HG02642 (cell line): Measurements from ENCODE around the gene UBAP2L.
"Not testable (repeated sequence)": the region's sequence is repeated elsewhere in the genome, so short reads cannot be mapped to it uniquely, and the experiment has no call there.

Experiments used
- ATAC-seq: cut with Tn5 transposase; IDR thresholded peaks from one replicate; pipeline ENCODE4 v1.9.1; 2021; ENCODE audit warnings: mild to moderate bottlenecking; ENCODE audit not compliant: unreplicated experiment, poor library complexity

Gene UBAP2L

GRCh38 chr1:154239491-154239890 lies 18.7 kb downstream of the UBAP2L start:
- no peak for ATAC-seq

- ATAC-seq = no peak
These were observed 19.6 kb downstream of the UBAP2L start for GRCh38 chr1:154240294-154240833.

GRCh38 chr1:154241703-154242351 lies 21.1 kb downstream of the UBAP2L start:
- ATAC-seq = no peak

GRCh38 chr1:154253671-154254070 lies 32.9 kb downstream of the UBAP2L start:
- no peak for ATAC-seq

GRCh38 chr1:154256686-154257085 lies 35.9 kb downstream of the UBAP2L start:
- no peak for ATAC-seq

GRCh38 chr1:154258784-154259183 lies 38.0 kb downstream of the UBAP2L start:
- ATAC-seq = no peak

GRCh38 chr1:154260127-154260526 lies 39.4 kb downstream of the UBAP2L start:
- no peak for ATAC-seq

- ATAC-seq = no peak
These were observed 42.9 kb downstream of the UBAP2L start for GRCh38 chr1:154263465-154264332.

GRCh38 chr1:154264454-154264853 lies 43.7 kb downstream of the UBAP2L start:
- no peak for ATAC-seq

GRCh38 chr1:154265586-154265985 lies 44.8 kb downstream of the UBAP2L start:
- ATAC-seq = no peak

- no peak for ATAC-seq
These were observed 50.1 kb downstream of the UBAP2L start for GRCh38 chr1:154270833-154271232.

- peak; percentile 88 for ATAC-seq
These were observed 51.7 kb downstream of the UBAP2L start, which contains the start of gene HAX1 for GRCh38 chr1:154272217-154272998. Gene HAX1, plus strand, starts transcription at chr1:154272629. Its CDS starts 95 bp downstream, at chr1:154272724.

- ATAC-seq = no peak
These were observed 52.3 kb downstream of the UBAP2L start for GRCh38 chr1:154272999-154273563.

GRCh38 chr1:154276797-154277196 lies 56.0 kb downstream of the UBAP2L start:
- no peak for ATAC-seq

- ATAC-seq = not testable (repeated sequence)
These were observed 66.8 kb downstream of the UBAP2L start for GRCh38 chr1:154287591-154287990.

GRCh38 chr1:154288661-154289060 lies 67.9 kb downstream of the UBAP2L start:
- ATAC-seq = no peak

GRCh38 chr1:154290921-154291320 lies 70.2 kb downstream of the UBAP2L start:
- no peak for ATAC-seq

GRCh38 chr1:154295408-154296235 lies 74.9 kb downstream of the UBAP2L start:
- no peak for ATAC-seq

- no peak for ATAC-seq
These were observed 80.8 kb downstream of the UBAP2L start for GRCh38 chr1:154301582-154301981.
